ENCODE results near the gene SARM1.
A peak's percentile ranks its signal among the peaks of the same experiment; 100 is the strongest.

SARM1 gene

GRCh38 chr17:28342313-28342712, 29.2 kb upstream of the SARM1 start:
- DNase-seq = no peak

- DNase-seq = no peak
Measured at GRCh38 chr17:28343491-28343932, 28.0 kb upstream of the SARM1 start.

- peak in 1 of 3 experiments; percentile 45 for DNase-seq
Measured at GRCh38 chr17:28344011-28344410, 27.5 kb upstream of the SARM1 start.

- DNase-seq = no peak
Measured at GRCh38 chr17:28344435-28344901, 27.0 kb upstream of the SARM1 start.

- DNase-seq = peak in 2 of 3 experiments; percentile 13 to 24
Measured at GRCh38 chr17:28345419-28346198, 25.9 kb upstream of the SARM1 start.

- DNase-seq = no peak
Measured at GRCh38 chr17:28346199-28346580, 25.3 kb upstream of the SARM1 start.

- peak in 2 of 3 experiments; percentile 12 to 39 for DNase-seq
Measured at GRCh38 chr17:28346746-28347246, 24.7 kb upstream of the SARM1 start.

- DNase-seq = no peak
Measured at GRCh38 chr17:28347261-28347891, 24.1 kb upstream of the SARM1 start.

GRCh38 chr17:28348979-28349378, 22.5 kb upstream of the SARM1 start:
- no peak for DNase-seq

GRCh38 chr17:28350271-28350670, 21.2 kb upstream of the SARM1 start:
- DNase-seq = no peak

- DNase-seq = peak; percentile 93 to 95 (median 95)
Measured at GRCh38 chr17:28357061-28357900, 14.2 kb upstream of the SARM1 start, which contains the start of gene POLDIP2. TSS of gene POLDIP2 (minus strand) at chr17:28357527. CDS start at chr17:28357448, 79 bp downstream.

GRCh38 chr17:28357901-28358197, 13.6 kb upstream of the SARM1 start:
- no peak for DNase-seq

- DNase-seq = no peak
Measured at GRCh38 chr17:28363186-28363585, 8.3 kb upstream of the SARM1 start.

GRCh38 chr17:28363776-28364650, 7.5 kb upstream of the SARM1 start:
- DNase-seq = no peak

- no peak for DNase-seq
Measured at GRCh38 chr17:28364665-28365363, 6.7 kb upstream of the SARM1 start, which contains the start of gene SEBOX. TSS of gene SEBOX (minus strand) at chr17:28365199. CDS start at chr17:28365151, 48 bp downstream.

GRCh38 chr17:28365487-28365886, 6.0 kb upstream of the SARM1 start:
- DNase-seq = no peak

GRCh38 chr17:28366605-28367004, 4.9 kb upstream of the SARM1 start:
- no peak for DNase-seq

- no peak for DNase-seq
Measured at GRCh38 chr17:28367641-28368305, 3.7 kb upstream of the SARM1 start.

GRCh38 chr17:28368306-28368831, 3.1 kb upstream of the SARM1 start:
- no peak for DNase-seq

- no peak for DNase-seq
Measured at GRCh38 chr17:28368915-28369683, 2.4 kb upstream of the SARM1 start.
